GM21737 (cell line): ENCODE results near the gene BORCS8.
"Not testable (repeated sequence)": the region's sequence is repeated elsewhere in the genome, so short reads cannot be mapped to it uniquely, and the experiment has no call there.

Experiments used
- ATAC-seq: cut with Tn5 transposase; IDR thresholded peaks from one replicate; pipeline ENCODE4 v1.9.1; 2021; ENCODE audit warnings: mild to moderate bottlenecking, moderate library complexity; ENCODE audit not compliant: unreplicated experiment

The BORCS8 gene

DNA sequence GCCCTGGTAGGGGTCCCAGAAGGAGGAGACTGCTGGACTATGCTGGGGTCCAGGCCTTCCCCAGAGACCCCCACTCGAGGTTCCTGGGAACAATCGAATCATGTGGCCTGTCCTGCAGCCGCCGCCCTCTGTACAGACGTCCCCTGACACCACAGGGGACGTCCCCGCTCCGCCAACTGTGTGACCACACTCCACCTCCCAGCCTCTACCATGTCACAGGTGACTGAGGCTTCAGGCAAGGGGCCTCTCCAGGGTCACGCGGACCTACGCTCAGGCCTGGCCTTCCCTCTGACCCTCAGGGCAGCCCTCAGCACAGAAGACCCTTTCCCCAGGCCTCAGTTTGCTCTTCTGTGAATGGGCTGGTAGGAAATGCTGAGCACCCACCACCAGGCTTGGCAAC is 40.5 kb downstream of the BORCS8 start:
- ATAC-seq, result peak; percentile 54

DNA sequence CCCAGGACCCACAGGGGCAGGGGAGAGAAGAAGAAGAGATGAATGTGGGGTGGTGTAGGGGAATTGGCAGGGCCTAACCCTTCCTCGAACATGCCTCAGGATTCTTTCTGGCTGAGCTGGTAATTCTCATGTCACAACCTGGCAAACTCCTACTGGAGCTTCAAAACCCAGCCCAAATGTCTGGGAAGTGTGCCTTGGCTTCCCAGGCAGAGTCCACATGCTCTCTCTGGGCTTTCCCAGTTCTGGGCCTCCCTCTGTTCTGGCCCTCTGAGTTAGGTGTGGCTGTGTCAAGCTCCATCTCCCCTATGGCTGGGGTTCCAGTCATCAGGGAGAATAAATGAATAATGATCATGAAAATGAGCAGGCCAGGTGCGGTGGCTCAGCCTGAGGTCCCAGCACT is 42.5 kb downstream of the BORCS8 start:
- ATAC-seq, result no peak

DNA sequence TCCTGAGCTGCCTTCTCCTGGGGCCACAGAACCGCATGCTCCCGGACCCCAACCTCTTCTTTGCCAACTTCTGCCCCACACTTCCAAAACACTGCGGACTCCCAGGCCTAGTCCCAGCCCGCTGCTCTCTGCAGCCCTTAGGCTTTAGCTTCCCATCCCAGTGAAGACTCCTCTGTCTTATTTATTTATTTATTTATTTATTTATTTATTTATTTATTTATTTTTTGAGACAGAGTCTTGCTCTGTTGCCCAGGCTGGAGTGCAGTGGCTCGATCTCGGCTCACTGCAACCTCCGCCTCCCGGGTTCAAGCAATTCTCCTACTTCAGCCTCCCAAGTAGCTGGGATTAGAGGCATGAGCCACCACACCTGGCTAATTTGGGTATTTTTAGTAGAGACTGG is 43.4 kb downstream of the BORCS8 start:
- not testable (repeated sequence) for ATAC-seq

DNA sequence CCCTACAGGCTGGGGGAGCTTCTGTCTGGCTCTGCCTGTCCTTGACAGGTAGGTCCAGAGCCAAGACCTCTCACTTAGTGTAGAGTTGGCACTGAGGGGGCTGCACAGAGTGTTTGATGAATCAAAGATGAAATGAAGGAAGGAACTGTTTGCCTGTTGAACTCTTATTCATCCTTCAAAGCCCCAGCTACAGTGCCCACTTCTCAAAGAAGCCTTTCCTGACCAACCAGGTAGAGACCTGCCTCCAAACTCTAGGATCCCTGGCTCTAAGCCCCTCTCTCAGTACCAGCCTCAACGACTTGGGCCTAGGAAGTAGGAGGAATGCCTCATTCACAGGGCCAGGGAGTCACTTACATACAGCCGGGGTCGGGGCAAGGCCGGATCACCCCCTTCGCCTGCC is 44.6 kb downstream of the BORCS8 start:
- no peak for ATAC-seq

DNA sequence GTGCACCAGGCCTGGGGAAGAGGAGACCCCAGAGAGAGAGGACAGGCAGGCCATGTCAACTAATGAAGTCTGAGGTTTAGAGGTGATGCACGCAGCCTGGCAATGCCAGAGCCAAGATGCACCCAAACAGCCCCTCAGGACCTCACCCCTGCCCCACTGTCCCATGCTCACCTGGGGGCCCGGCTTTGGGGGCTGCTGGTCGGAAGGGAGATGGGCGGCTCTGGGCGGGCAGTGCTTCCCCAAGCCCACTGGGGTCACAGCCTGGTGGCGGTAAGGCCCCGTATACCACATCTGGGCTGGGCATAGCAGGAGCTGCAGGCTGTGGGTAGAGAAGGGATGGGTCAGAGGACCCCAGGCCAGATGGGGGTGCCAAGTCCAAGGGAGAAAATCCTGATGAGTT is 45.1 kb downstream of the BORCS8 start:
- no peak for ATAC-seq

DNA sequence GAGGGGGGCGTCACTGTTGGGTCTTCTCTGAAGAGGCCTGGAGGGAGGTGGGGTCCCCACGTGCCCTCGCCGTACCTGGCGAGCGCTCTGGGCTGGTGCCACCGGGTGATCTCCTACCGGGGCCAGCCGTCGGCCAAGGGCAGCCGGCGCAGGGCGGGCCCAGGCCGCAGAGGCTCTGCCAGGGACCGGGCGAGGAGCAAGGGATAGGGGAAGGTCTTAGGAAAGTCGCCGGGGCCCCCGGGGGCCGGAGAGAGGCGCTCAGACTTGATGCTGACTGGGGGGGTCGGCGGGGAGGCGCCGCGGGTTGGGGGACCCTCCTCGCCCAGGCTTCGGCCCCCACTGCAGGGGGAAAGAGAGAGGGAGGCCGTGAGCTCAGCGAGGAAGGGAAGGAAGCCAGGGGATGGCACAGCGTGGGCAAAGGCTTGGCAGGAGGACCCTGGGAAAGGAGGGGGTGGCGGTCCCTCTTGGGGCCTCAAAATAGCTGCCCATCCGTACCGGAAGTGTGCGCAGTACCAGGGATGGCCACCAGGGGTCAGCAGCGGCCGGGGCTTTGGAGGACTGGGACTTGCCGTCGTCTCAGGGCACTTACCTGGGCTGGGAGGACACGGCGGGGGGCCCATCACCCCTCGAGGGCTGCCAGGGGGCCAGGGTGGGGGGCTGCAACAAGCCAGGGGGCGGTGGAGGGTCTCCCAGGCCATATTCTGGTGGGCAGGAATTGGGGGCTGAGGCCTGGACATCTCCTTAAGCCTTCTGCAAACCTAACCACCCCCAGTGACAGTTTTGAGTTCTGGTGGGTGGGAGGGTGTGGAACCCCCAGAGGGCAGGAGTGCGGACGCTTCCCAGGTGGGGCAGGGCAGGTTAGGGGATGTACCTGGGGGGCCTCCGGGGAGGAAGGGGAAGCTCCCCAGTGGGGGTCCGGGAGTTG is 46.0 kb downstream of the BORCS8 start:
- peak; percentile 58 for ATAC-seq

DNA sequence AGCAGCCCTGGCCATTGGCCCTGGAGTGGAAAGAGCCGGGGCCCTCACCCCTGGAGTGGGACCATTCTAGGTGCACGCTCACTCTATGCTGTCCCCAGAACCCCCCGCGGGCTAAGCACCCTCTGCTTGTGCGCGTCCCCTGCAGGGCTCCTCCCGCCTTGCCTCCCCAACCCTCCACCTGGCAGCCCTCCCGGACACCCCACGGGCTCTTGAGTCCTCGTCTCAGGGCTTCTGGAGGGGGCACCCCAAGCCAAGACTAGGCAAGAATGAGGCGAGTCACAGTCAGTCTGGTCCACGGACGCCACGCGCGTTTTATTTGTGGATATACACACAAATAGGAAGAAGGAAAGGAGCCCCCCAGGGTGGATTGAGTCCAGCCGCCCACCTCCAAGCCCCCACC is 46.7 kb downstream of the BORCS8 start:
- no peak for ATAC-seq

DNA sequence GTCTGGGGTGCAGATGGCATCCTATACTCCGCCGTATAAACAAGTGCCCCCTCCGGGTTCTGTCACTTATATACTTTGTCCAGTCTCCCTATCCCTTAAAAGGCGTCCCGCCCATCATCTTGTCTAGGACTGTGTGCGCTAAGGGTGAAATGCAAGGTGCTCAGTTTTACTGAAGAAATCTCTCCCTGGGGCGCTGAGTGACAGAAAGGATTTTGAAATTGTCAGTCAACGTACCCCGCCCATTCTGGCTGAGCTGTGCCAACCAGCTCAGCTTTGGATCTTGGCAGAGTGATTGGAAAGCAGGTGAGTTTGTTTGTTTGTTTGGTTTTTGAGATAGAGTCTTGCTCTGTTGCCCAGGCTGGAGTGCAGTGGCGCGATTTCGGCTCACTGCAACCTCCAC is 49.6 kb downstream of the BORCS8 start:
- ATAC-seq, result no peak

DNA sequence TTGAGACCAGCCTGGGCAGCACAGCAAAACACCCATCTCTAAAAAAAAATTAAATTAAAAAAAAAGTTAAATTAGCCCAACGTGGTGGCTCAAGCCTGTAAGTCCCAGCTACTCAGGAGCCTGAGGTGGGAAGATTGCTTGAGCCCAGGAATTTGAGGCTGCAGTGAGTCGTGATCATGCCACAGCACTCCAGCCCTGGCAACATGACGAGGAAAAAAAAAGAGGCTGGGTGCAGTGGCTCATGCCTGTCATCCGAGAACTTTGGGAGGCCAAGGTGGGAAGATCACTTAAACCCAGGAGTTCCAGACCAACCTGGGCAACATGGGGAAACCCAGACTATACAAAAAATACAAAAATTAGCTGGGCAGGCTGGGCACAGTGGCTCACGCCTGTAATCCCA is 51.5 kb downstream of the BORCS8 start:
- ATAC-seq, result no peak

DNA sequence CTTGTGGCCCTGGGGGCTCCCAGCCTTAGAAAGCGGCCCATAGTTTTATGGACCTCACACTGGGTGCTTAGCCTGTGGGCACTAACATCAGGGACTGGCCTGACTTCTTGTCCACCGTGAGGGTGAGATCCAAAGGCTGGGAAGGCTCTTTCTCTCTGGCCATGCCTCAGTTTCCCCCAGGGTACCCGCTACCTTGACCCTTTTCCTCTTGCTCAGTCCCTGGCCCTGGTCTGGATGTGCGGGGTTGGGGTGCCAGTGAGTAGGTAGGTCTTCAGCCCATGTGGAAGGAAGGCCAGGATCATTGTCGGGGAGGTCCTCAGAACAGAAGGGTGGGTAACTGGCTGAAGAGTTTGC is 52.1 kb downstream of the BORCS8 start:
- no peak for ATAC-seq

DNA sequence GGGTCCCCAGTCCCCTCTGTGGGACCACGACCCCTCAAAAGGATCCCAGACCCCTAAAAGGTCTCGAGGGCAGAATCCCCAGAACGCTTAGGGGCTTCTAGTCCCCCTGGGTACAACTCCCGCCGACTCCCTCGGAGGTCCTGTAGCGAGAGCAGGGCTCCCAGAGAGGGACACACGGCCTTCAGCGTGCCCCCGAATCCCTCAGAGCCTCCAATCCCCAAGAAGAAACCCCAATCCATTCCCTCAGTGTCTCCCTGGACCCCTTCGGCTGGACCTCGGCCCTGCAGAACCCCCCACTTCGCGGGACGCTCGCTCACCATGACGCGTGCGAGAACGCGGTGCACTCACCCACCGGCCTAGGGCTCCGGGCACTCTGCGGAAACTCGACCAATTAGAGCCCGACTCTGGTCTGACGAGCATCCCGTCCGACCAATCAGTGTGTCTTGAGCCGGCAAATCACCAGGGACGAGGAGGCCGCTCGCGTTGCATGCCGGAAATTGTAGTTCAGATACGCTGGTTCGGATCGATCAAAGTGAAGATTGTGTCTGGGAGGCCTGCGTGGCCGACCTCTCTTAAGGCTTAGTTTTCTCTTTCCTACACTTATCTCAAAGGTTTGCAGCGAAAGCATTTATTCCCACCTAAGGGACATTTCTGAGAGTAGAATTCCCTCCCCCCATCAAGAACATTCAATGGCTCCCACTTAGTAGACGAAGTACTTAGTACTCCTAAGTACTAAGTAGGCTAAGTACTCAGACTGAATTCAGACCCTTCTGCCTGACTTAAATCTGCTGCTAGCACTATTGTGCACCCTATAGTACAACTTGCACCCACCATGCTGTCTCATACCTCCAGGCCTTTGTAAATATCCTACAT is 53.6 kb downstream of the BORCS8 start, which contains the start of gene TMEM161A:
TMEM161A (minus strand) TSS at position 370 of the 873 bp plus-strand sequence; CDS start at position 320, 50 bp downstream.
- ATAC-seq, result peak; percentile 97

DNA sequence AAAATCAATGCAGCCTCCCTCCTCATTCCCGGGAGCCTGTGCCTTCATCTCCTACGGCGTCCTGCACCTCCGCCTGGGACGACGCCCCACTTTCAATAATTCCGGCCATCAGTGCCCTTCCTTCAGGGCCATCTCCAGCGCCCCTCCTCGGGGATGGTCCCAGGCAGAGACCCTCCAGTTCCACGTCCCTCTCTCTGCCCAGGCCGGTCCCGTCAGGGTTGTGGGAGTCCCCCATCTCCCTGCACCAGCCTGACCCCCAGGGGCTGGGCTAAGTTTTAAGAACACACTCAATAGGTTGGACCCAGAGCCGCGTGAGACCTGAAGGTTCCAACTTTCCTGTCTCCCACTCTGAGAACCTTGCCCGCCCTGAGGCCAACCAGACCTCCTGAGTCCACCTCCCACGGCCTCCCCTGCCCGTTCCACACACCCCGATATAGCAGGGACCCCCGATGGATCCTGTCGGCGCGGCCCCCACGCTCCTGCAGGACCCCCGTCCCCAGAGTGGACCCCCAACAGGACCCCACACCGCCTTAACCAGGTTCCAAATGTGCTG is 54.3 kb downstream of the BORCS8 start:
- no peak for ATAC-seq

DNA sequence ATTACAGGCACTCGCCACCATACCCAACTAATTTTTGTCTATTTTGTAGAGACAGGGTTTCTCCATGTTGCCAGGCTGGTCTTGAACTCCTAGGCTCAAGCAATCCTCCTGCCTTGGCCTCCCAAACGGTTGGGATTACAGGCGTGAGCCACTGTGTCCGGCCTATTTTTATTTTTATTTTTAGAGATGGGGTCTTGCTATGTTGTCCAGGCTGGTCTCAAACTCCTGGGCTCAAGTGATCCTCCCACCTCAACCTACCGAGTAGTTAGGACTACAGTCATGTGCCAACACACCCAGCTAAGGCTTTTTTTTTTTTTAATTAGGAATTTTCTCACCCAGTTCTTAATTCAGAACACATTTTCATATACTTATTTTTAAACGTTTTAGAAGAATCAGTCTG is 56.2 kb downstream of the BORCS8 start:
- not testable (repeated sequence) for ATAC-seq

DNA sequence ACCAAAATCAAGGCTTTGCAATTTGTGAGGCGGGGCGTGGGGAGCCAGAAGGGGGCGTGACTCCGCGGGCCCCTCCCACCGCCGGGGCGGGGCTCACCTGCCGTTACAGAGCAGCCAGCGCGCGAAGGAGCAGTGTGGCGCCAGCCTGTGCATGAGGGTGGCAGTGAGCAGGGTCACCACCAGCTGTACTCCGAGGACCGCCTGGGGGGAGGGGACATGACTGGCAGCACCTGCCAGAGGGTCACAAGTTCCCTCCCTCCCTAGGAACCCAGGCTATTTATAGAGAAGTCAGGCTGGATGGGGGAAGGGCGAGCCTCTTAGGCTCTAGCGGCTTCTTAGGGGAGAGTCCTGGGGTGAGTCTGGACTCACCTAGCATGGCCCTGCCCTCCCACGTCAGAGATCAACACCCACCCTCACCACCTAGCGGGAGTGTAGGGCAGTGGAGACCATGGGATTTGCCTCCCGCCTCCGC is 57.2 kb downstream of the BORCS8 start:
- no peak for ATAC-seq

DNA sequence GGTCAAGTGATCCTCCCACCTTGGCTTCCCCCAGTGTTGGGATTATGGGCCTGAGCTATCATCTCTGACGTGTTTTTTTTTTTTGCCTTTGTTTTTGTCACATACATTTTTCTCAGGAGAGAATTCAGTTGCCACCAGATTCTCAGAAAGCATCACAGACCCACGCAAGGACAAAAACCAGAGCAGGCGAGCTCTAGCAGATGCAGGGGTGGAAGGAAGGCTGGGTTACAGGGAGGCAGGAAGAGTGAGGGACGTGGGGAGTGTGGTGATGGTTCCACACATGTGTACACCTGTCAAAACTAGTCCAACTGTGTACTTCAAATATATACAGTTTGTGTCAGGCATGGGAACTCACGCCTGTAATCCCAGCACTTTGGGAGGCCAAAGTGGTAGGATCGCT is 58.0 kb downstream of the BORCS8 start:
- no peak for ATAC-seq

DNA sequence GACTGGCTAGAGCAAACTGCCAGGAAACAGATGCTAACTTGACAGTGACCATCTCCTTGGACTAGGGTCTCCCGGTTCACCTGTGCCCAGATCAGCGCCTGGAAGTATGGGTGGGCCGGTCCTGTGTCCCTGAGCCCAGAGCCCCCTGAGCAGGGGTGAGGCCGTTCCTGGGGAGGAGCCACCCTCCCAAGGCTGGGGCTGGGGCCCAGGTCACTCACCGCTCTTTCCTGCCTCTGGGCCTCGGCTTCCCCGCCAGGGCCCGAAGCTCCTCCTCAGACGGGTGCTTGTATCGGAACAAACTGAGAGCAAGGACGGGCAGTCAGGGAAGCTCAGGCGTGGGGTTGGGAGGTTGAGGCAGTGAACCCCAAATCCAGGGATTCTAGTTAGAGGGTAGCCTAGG is 59.0 kb downstream of the BORCS8 start:
- no peak for ATAC-seq

DNA sequence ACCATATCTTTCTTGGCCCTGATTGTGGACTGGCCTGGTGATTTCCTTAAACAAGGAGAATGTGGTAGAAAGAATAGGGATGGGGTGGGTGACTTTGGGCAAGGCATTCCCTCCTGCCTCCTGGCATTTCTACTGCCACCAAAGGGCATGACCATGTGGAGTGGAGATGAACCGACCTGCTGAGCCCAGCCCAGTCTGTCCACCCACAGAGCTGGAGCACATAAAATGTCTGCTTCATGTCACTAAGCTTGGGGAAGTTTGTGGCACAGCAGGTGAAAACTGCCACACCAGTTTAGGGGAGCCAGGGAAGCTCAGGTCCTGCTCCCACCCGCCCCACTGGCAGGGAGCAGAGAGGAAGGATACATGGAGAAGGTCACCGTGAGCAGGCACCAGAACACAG is 60.0 kb downstream of the BORCS8 start:
- no peak for ATAC-seq
